GM18909 (cell line): ENCODE measurements around the gene ANXA2R.
"Not testable (repeated sequence)": the region's sequence is repeated elsewhere in the genome, so short reads cannot be mapped to it uniquely, and the experiment has no call there.

Source experiments
- ATAC-seq: cut with Tn5 transposase; IDR thresholded peaks from one replicate; pipeline ENCODE4 v1.9.1; 2021; ENCODE audit warnings: mild to moderate bottlenecking; ENCODE audit not compliant: unreplicated experiment, poor library complexity

ANXA2R gene

GRCh38 chr5:43061352-43062075 lies 21.4 kb upstream of the ANXA2R start:
- no peak for ATAC-seq

- ATAC-seq = not testable (repeated sequence)
These were observed 19.9 kb upstream of the ANXA2R start for GRCh38 chr5:43060020-43060419.

- ATAC-seq = not testable (repeated sequence)
These were observed 15.0 kb upstream of the ANXA2R start for GRCh38 chr5:43055098-43055497.

GRCh38 chr5:43051684-43052083 lies 11.6 kb upstream of the ANXA2R start:
- ATAC-seq = no peak

DNA sequence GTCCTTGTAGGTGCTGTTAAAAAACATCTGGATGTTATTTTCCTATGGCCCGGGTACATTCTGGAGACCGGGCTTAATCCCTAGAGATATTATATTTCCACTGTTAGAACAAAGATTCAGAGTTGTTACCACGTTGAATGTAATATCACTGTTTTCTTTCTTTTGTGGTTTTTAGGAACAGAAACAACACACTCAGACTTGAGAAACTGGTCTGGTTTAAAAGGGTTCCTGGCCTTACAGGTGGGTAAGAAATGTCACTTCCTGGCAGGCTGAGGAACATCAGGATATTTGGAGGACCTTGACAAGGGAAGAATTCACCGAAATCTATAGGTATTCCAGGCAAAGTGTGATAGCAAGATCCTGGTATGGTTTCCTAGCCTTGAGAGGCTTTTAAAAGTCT lies 10.3 kb upstream of the ANXA2R start:
- ATAC-seq = no peak

GRCh38 chr5:43049236-43049635 lies 9.1 kb upstream of the ANXA2R start:
- ATAC-seq = no peak

DNA sequence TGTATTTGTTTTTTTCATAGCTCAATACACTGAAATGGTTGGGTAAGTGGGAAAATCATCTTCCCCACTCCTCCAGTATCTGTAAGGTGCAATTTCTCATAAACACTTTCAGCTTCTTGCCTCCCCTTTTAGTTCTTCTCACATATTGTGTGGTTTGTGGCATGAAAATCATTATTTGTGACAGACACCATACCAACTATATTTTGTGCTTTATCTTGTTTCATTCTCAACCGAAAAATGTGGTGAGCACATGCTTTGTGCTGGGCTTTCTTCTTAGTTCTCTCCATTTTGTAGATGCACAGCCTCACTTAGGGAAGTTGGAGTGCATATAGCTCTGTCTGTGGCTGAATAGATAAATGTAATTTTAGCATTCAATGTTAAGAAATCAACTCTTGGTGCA lies 6.4 kb upstream of the ANXA2R start:
- no peak for ATAC-seq

DNA sequence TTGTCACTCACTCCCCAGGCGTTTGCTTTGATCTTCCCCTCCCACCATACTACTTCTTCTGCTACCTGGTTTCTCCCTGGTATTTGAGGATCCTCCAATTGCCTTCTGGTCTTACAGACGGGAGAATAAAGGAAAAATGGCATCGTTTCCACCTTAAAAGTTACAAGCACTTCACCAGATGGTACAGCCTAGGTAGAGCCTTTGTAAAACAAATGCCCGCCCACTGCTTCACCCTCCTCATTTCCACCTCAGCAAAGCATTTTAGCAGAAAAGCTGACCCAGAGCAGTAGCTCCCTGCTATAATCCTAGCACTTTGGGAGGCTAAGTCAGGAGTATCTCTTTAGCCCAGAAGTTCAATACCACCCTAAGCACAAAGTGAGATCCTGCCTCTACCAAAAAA lies 5.1 kb upstream of the ANXA2R start:
- ATAC-seq = no peak

DNA sequence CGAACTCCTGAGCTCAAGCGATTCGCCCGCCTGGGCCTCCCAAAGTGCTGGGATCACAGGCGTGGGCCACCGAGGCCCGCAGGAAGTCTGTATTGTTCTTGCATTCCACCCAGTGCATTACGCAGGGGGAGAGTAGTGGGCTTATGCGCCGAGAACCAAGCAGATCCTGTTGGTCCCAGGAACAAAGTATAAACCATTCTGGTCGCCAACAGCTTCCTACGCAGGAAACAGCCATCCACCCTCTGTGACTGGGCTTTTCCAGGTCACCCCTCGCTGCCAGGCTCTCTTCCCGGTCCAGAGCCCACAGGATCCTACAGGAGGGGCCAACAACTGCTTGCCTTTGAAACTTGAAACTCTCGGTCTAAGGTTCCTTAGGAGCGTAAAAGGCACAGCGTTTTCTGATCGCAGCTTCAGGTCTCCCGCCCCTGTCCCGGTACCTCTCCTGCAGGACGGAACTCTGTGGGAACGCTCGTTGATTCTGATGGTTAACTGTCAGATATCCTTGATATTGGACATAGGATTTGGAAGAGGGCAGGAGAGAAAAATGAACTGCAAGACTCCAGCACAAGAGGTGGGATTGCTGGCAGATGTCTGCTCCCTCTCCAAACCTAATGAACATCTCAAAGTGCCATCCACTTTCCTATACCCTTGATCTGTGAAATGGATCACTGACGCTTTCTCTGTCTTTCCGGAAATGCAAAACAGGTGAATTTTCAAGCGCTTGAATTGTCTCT lies 4.2 kb upstream of the ANXA2R start:
- no peak for ATAC-seq

DNA sequence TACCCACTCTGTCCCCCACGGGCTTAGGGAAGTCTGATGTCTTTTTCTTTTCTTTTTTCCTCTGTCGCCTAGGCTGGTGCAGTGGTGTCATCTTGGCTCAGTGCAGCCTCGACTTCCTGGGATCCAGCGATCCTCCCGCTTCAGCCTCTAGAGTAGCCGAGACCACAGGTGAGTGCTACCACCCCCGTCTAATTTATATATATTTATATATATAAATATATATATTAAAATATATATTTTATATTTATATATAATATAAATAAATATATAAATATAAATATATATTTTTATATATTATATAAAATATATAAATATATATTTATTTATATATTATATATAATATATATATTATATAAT lies 3.3 kb upstream of the ANXA2R start:
- no peak for ATAC-seq

DNA sequence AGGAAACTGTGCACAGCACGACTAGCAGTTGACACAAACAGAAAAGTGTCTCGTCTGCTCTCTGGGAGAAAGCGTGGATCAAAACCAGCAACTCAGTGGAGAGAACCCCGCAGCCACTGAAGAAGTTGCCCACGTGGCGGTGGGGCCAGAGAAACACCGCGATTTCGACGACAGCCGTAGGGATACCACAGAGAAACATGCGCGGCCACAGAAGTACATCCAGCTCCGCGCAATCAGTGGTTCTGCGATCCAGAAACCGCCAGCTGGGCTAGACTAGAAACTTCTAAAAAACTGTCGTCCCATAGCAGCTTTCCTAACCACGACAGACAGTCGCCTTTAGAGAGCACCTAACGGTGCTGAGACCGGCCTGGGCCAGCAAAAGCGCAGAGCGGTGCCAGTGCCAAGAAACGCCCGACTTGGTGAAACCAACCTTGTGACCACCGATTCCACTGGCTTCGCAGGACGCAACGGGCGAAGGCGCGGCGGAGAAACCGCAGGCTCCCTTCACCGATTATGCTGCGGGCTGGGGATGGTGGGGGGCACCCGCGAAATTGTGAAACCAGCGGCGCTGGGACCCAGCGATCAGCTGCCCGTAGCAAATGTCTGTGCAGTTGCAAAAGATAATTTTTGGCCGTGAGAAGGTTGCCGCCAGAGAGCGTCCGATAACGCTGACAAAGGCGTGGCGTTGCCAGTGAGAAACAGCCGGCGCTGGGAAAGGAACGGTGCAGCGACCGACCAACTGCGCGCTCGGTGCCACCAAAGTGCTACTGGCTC lies 2.7 kb upstream of the ANXA2R start:
- peak; percentile 28 for ATAC-seq

- peak; percentile 30 for ATAC-seq
These were observed 2.1 kb upstream of the ANXA2R start for GRCh38 chr5:43042176-43042625.

DNA sequence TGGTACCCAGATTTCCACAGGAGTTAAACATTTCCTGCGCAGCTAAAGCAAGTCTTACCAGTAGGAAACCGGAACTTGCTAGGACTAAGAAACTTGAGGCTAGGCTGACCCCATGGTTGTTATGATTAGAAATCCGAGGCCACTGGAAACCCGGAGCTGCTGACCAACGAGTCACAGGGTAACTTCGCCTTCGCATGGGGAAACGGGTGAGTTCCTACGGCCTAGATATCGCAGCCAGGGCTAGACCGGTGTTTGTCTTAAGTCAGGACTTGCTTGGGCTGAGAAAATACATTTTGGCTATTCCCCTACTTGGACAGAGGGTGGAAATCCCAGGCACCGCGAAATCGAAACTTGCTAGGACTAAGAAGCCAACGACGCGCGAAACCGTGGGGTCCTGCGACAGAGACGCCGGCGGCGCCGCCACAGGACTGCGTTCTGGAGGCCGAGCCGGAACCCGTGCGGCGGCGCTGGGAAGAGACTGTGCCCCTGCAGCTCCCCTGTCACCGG lies 1.6 kb upstream of the ANXA2R start:
- peak; percentile 21 for ATAC-seq

DNA sequence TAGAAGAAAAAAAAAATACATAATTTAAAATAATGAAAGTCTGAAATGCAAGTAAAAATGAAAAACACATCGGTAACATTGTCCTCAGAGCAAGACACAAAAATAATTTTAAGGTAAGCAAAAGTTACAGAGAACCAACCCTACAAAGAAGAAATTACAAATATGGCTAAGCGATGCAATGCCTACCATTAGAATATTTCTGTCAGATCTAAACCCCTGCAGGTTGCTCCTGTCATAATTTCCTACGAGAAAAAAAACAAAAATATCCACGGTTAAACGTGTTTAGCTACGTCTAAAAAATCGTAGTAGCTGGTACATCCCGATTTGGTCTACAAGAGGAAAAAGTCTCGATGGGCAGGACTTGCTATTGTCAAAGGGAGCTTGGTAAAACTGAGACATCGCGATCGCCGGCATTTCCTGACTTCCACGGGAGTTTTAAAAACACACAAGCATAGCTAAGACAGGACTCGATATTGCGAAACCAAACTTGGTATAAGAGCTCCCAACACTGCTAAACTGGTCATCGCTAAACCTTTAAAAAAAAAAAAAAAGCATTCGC lies 1.1 kb upstream of the ANXA2R start:
- peak; percentile 0 for ATAC-seq

GRCh38 chr5:43039471-43040286 lies 440 bp downstream of the ANXA2R start:
- ATAC-seq = no peak

DNA sequence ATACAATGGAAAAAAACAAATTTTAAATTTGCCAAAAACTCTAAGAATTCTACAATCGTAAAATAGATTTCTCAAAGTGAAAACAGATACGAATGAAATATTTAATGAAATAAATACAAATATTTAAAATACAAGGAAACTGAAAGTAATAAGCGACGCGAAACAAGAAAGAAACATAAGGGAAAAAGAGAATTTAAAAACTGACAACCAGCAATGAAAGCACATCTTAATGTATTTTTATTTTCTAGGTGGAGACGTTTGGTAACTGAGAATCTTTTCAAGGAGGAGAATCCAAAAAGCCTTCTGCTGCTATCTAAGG lies 1.0 kb downstream of the ANXA2R start:
- ATAC-seq = no peak

DNA sequence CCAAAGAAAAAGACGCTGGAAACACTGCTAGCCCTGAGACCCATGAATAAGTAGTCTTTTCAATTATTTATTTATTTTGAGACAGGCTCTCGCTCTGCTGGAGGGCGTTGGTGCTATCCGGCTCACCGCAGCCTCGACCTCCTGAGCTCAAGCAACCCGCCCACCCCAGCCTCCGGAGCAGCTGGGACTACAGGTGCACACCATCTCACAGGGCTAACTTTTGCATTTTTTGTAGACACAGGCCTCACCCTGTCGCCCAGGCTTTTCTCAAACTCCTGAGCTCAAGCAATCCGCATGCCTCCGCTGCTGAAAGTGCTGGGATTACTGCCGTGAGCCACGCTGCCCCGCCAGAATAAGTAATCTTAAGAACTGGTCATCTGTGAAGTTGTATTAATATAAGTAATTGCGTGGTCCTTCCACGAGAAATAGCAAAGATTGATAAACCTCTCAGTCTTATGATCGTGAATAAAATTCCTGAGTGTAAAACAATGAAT lies 1.6 kb downstream of the ANXA2R start:
- no peak for ATAC-seq

DNA sequence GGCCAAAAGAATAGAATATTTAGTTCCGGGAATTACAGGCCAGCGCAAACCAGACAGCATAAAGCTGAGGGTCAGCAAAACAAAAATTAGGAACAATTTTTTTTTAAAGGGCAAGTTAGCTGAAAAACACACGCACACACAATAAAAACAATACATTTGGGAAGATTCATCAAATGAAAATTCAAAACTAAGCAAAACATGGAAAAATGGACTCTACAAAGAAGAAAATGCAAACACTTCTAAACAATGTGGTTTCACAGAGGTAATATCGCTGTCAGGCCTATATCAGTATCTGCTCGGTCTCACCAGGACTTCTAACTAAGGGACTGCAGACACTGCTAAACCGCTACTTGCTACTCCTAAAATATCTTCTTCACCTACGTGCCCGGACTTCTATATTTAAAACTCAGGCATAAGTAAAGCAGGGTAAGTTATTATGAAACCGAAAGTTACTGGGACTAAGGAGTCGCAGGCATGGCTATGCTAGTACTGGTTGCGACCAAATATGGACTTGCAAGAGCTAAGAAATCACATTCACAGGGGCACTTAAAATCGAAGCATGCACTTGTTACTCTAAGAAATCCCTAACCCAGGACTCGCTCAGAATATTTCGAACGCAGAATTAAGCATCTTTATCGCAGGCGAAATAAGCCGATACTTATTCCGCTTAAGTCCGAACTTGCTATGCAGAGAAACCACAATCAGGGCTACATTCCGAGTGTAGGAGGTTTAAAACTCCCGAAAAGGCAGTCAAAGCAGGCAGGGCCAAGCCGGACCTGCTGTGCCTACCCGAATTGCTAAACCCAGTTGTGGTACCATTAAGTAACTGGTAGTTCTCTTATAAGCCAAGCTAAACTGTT lies 2.3 kb downstream of the ANXA2R start:
- ATAC-seq = no peak
